ENCODE measurements around the gene FAM20A.

GRCh38 chr17:68588362-68588761 lies 12.8 kb downstream of the FAM20A start:
- TF ChIP-seq TAF1 (IDR thresholded peaks at IDR 0.05; ENCODE audit: low read depth) (no peak), EP300 (IDR thresholded peaks at IDR 0.05; ENCODE audit: borderline replicate concordance) (no peak), CEBPB (IDR thresholded peaks at IDR 0.05) (no peak), RAD21 (IDR thresholded peaks at IDR 0.05; ENCODE audit: low read depth) (no peak), TEAD4 (IDR thresholded peaks at IDR 0.05) (no peak), USF1 (IDR thresholded peaks at IDR 0.05) (no peak), MAX (IDR thresholded peaks at IDR 0.05) (no peak), REST (IDR thresholded peaks at IDR 0.05; ENCODE audit: low read depth) (no peak)
